ENCODE results near the gene GSTK1. TPM values are rescaled to one million over a fixed set of nuclear protein-coding genes. Genes with fewer than 3 reads are reported as not detected.
A peak's percentile ranks its signal among the peaks of the same experiment; 100 is the strongest.

The GSTK1 gene
- total RNA-seq, 1 experiment from 2014 or later, result 93.3 TPM

- peak; percentile 30 for DNase-seq (ENCODE audit: low spot score)
Measured at GRCh38 chr7:143295870-143296269, 32.6 kb downstream of the GSTK1 start.

GRCh38 chr7:143296686-143297085, 33.4 kb downstream of the GSTK1 start:
- DNase-seq (ENCODE audit: low spot score), result no peak

- DNase-seq (ENCODE audit: low spot score), result no peak
Measured at GRCh38 chr7:143299346-143299745, 36.1 kb downstream of the GSTK1 start.

- DNase-seq (ENCODE audit: low spot score), result no peak
Measured at GRCh38 chr7:143299840-143300239, 36.6 kb downstream of the GSTK1 start.

- no peak for DNase-seq (ENCODE audit: low spot score)
Measured at GRCh38 chr7:143300959-143301935, 38.0 kb downstream of the GSTK1 start.

GRCh38 chr7:143303733-143304132, 40.5 kb downstream of the GSTK1 start:
- DNase-seq (ENCODE audit: low spot score), result no peak

GRCh38 chr7:143304938-143305337, 41.7 kb downstream of the GSTK1 start:
- DNase-seq (ENCODE audit: low spot score), result no peak

- DNase-seq (ENCODE audit: low spot score), result peak; percentile 29
Measured at GRCh38 chr7:143305423-143306070, 42.3 kb downstream of the GSTK1 start.

GRCh38 chr7:143308632-143309031, 45.4 kb downstream of the GSTK1 start:
- no peak for DNase-seq (ENCODE audit: low spot score)

GRCh38 chr7:143314127-143314526, 50.9 kb downstream of the GSTK1 start:
- no peak for DNase-seq (ENCODE audit: low spot score)

GRCh38 chr7:143315776-143316175, 52.5 kb downstream of the GSTK1 start, which contains the start of gene CLCN1:
Gene CLCN1, plus strand, starts transcription at chr7:143316111. Its CDS starts 102 bp downstream, at chr7:143316213.
- DNase-seq (ENCODE audit: low spot score), result no peak

GRCh38 chr7:143316492-143316891, 53.3 kb downstream of the GSTK1 start:
- no peak for DNase-seq (ENCODE audit: low spot score)

GRCh38 chr7:143318661-143319060, 55.4 kb downstream of the GSTK1 start:
- DNase-seq (ENCODE audit: low spot score), result no peak

Other genes starting within 250 kb of the GSTK1 start
- not detected in 2 replicates for gene OR9A2, start 236.3 kb upstream of the GSTK1 start, total RNA-seq (2014; rRNA removed; shearing (Covaris generic))
- gene OR6V1, start 211.1 kb upstream of the GSTK1 start, total RNA-seq (2014; rRNA removed; shearing (Covaris generic)), result not detected in 2 replicates
- not detected in 2 replicates for gene PIP, start 131.4 kb upstream of the GSTK1 start, total RNA-seq (2014; rRNA removed; shearing (Covaris generic))
- not detected in 2 replicates for gene TAS2R39, start 80.0 kb upstream of the GSTK1 start, total RNA-seq (2014; rRNA removed; shearing (Covaris generic))
- gene TAS2R40, start 41.4 kb upstream of the GSTK1 start, total RNA-seq (2014; rRNA removed; shearing (Covaris generic)), result not detected in 2 replicates
- gene TMEM139, start 21.5 kb downstream of the GSTK1 start, total RNA-seq (2014; rRNA removed; shearing (Covaris generic)), result 3.0 and 6.2 TPM in 2 replicates
- gene CASP2, start 24.9 kb downstream of the GSTK1 start, total RNA-seq (2014; rRNA removed; shearing (Covaris generic)), result 14.6 and 34.4 TPM in 2 replicates
- not detected in 2 replicates for gene CLCN1, start 52.7 kb downstream of the GSTK1 start, total RNA-seq (2014; rRNA removed; shearing (Covaris generic))
- 3.9 and 7.1 TPM in 2 replicates for gene FAM131B, start 99.3 kb downstream of the GSTK1 start, total RNA-seq (2014; rRNA removed; shearing (Covaris generic))
- gene ZYX, start 117.9 kb downstream of the GSTK1 start, total RNA-seq (2014; rRNA removed; shearing (Covaris generic)), result 53.2 and 57.0 TPM in 2 replicates
- 0.03 TPM in 1 of 2 replicates, not detected in the other for gene EPHA1, start 145.4 kb downstream of the GSTK1 start, total RNA-seq (2014; rRNA removed; shearing (Covaris generic))
- not detected in 2 replicates for gene TAS2R60, start 180.0 kb downstream of the GSTK1 start, total RNA-seq (2014; rRNA removed; shearing (Covaris generic))
- gene TAS2R41, start 214.4 kb downstream of the GSTK1 start, total RNA-seq (2014; rRNA removed; shearing (Covaris generic)), result not detected in 2 replicates

Data from A172 (cell line).